Loucy (cell line): ENCODE data around the gene BCL2L1.
"Not testable (repeated sequence)": the region's sequence is repeated elsewhere in the genome, so short reads cannot be mapped to it uniquely, and the experiment has no call there.

Experiments used
- H2AFZ ChIP-seq: fragments of 200-600 bp; sonication (generic); 2 replicates; pipeline ENCODE4 v1.6.0; 2016; ENCODE audit warnings: antibody characterized with exemption, mild to moderate bottlenecking, low read length, moderate library complexity
- H3F3A ChIP-seq: fragments of 200-600 bp; 2 replicates; pipeline ENCODE4 v1.6.0; 2016; ENCODE audit warnings: antibody characterized with exemption, low read depth, mild to moderate bottlenecking
- H3K27me3 ChIP-seq: fragments of 200-600 bp; sonication (generic); 2 replicates; pipeline ENCODE4 v1.6.1; 2014; ENCODE audit warnings: low read length, mild to moderate bottlenecking; ENCODE audit not compliant: insufficient read depth, poor library complexity, severe bottlenecking
- H3K36me3 ChIP-seq: fragments of 200-600 bp; sonication (generic); 2 replicates; pipeline ENCODE4 v1.6.1; 2016; ENCODE audit warnings: low read length; ENCODE audit not compliant: insufficient read depth
- H3K4me1 ChIP-seq: fragments of 200-600 bp; sonication (generic); 2 replicates; pipeline ENCODE4 v1.5.1; 2014; ENCODE audit warnings: low read length, mild to moderate bottlenecking; ENCODE audit not compliant: insufficient read depth, poor library complexity, severe bottlenecking
- H3K4me2 ChIP-seq: fragments of 200-600 bp; sonication (generic); 2 replicates; pipeline ENCODE4 v1.6.0; 2014; ENCODE audit warnings: antibody characterized with exemption, low read length, low read depth, mild to moderate bottlenecking; ENCODE audit not compliant: poor library complexity, severe bottlenecking
- H3K4me3 ChIP-seq: fragments of 200-600 bp; sonication (generic); 2 replicates; pipeline ENCODE4 v1.5.1; 2014; ENCODE audit warnings: low read length, mild to moderate bottlenecking, mixed read lengths; ENCODE audit not compliant: poor library complexity, severe bottlenecking
- H3K79me2 ChIP-seq: fragments of 200-600 bp; sonication (generic); 2 replicates; pipeline ENCODE4 v1.6.1; 2014; ENCODE audit warnings: low read length; ENCODE audit not compliant: insufficient read depth
- H3K9ac ChIP-seq: fragments of 200-600 bp; sonication (generic); 2 replicates; pipeline ENCODE4 v1.6.0; 2014; ENCODE audit warnings: mild to moderate bottlenecking, low read depth, low read length, moderate library complexity; ENCODE audit not compliant: poor library complexity, severe bottlenecking
- H3K9me2 ChIP-seq: fragments of 200-600 bp; sonication (generic); replicated peaks from 2 replicates; pipeline ENCODE4 v1.6.1; 2016; ENCODE audit warnings: low read depth, low read length, mixed read lengths
- H3K9me3 ChIP-seq: fragments of 200-600 bp; sonication (generic); 2 replicates; pipeline ENCODE4 v1.6.1; 2014; ENCODE audit warnings: mild to moderate bottlenecking, antibody characterized with exemption, low read length, low read depth; ENCODE audit not compliant: insufficient read depth
- H4K20me1 ChIP-seq: fragments of 200-600 bp; sonication (generic); 2 replicates; pipeline ENCODE4 v1.6.0; 2014; ENCODE audit warnings: antibody characterized with exemption, low read length, mild to moderate bottlenecking; ENCODE audit not compliant: insufficient read depth, poor library complexity, severe bottlenecking
- EZH2phosphoT487 ChIP-seq: fragments of 200-600 bp; IDR thresholded peaks from 2 replicates; pipeline ENCODE4 v1.6.1; 2018; ENCODE audit warnings: antibody characterized with exemption, mild to moderate bottlenecking, moderate library complexity, borderline replicate concordance
- TF ChIP-seq, protein P1 (sequence below): fragments of 200-600 bp; sonication (generic); conservative IDR thresholded peaks from 2 replicates; pipeline ENCODE4 v1.5.1; 2014; ENCODE audit warnings: mild to moderate bottlenecking, antibody characterized with exemption, low read length

Gene BCL2L1

DNA sequence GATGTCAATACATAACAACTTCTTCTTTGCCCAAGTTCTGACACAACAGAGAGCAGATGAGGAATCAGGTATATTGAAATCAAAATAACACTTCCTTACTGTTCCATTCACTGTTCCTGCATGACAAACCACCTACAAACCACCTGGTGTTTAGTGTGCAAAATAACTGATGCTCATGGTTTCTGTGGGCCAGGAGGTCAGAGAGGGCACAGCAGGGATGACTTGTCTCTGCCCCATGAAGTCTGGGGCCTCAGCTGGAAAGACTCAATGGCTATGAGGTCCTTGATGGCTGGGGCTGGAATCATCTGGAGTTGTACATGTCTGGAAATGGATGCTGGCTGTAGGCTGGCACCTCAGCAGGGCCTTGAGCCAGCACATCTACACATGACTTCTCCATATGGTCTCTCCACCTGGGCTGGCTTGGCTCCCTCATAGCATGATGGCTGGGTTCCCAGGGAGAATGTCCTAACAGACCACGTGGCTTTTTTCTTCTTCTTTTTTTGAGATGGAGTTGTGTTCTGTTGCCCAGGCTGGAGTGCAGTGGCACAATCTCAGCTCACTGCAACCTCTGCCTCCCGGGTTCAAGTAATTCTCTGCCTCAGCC is 92.4 kb downstream of the BCL2L1 start:
- Histone ChIP-seq H3F3A (no peaks in the 10 kb centered on the region), H2AFZ (peak overlapping the region; percentile 36; the same call in 1 of the 2 replicates), H3K27me3 (no peaks in the 10 kb centered on the region), H3K79me2 (no peaks in the 10 kb centered on the region), H3K9me3 (no peaks in the 10 kb centered on the region), H3K9ac (no peak overlapping the region), H3K4me1 (no peaks in the 10 kb centered on the region), H4K20me1 (no peaks in the 10 kb centered on the region), H3K4me3 (no peak overlapping the region), H3K4me2 (no peak overlapping the region), H3K36me3 (no peaks in the 10 kb centered on the region), H3K9me2 (no peaks in the 10 kb centered on the region)
- TF ChIP-seq, protein P1, sequence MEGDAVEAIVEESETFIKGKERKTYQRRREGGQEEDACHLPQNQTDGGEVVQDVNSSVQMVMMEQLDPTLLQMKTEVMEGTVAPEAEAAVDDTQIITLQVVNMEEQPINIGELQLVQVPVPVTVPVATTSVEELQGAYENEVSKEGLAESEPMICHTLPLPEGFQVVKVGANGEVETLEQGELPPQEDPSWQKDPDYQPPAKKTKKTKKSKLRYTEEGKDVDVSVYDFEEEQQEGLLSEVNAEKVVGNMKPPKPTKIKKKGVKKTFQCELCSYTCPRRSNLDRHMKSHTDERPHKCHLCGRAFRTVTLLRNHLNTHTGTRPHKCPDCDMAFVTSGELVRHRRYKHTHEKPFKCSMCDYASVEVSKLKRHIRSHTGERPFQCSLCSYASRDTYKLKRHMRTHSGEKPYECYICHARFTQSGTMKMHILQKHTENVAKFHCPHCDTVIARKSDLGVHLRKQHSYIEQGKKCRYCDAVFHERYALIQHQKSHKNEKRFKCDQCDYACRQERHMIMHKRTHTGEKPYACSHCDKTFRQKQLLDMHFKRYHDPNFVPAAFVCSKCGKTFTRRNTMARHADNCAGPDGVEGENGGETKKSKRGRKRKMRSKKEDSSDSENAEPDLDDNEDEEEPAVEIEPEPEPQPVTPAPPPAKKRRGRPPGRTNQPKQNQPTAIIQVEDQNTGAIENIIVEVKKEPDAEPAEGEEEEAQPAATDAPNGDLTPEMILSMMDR = no peak
- no peak for TF ChIP-seq EZH2phosphoT487

DNA sequence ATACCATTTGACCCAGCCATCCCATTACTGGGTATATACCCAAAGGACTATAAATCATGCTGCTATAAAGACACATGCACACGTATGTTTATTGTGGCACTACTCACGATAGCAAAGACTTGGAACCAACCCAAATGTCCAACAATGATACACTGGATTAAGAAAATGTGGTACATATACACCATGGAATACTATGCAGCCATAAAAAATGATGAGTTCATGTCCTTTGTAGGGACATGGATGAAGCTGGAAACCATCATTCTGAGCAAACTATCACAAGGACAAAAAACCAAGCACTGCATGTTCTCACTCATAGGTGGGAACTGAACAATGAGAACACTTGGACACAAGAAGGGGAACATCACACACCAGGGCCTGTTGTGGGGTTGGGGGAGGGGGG is 94.6 kb downstream of the BCL2L1 start:
- H2AFZ ChIP-seq, H3K79me2 ChIP-seq, H3K9me3 ChIP-seq, H4K20me1 ChIP-seq, H3K4me1 ChIP-seq, H3K36me3 ChIP-seq, H3K4me3 ChIP-seq, H3K9me2 ChIP-seq, H3F3A ChIP-seq, H3K4me2 ChIP-seq, H3K9ac ChIP-seq, H3K27me3 ChIP-seq: not testable (repeated sequence)

DNA sequence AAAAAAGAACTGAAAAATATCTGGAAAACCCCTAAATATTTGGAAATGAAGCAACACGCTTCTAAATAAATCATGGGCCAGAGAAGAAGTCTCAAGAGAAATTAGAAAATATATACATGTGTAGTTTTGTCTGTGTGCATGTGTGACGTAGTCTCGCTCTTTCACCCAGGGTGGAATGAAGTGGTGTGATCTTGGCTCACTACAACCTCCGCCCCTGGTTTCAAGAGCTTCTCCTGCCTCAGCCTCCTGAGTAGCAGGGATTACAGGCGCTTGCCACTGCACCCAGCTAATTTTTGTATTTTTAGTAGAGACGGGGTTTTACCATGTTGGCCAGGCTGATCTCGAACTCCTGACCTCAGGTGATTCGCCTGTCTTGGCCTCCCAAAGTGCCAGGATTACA is 96.1 kb downstream of the BCL2L1 start:
- not testable (repeated sequence) for H3K27me3 ChIP-seq, H4K20me1 ChIP-seq, H3K4me1 ChIP-seq, H3F3A ChIP-seq, H3K36me3 ChIP-seq, H3K4me2 ChIP-seq, H3K9me2 ChIP-seq, H2AFZ ChIP-seq, H3K79me2 ChIP-seq, H3K4me3 ChIP-seq, H3K9me3 ChIP-seq, H3K9ac ChIP-seq

DNA sequence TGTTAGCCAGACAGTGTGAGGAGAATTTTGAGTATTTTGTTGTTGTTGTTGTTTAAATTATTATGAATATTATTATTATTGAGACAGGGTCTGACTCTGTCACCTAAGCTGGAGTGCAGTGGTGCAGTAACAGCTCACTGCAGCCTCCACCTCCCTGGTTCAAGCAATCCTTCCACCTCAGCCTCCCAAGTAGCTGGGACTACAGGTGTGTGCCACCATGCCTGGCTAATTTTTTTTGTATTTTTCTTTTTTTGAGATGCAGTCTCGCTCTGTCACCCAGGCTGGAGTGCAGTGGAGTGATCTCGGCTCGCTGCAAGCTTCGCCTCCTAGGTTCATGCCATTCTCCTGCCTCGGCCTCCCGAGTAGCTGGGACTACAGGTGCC is 99.6 kb downstream of the BCL2L1 start:
- H3K9me2 ChIP-seq, H3K9ac ChIP-seq, H2AFZ ChIP-seq, H3K36me3 ChIP-seq, H3K4me1 ChIP-seq, H3F3A ChIP-seq, H3K27me3 ChIP-seq, H3K4me3 ChIP-seq, H3K4me2 ChIP-seq, H4K20me1 ChIP-seq, H3K79me2 ChIP-seq, H3K9me3 ChIP-seq: not testable (repeated sequence)

DNA sequence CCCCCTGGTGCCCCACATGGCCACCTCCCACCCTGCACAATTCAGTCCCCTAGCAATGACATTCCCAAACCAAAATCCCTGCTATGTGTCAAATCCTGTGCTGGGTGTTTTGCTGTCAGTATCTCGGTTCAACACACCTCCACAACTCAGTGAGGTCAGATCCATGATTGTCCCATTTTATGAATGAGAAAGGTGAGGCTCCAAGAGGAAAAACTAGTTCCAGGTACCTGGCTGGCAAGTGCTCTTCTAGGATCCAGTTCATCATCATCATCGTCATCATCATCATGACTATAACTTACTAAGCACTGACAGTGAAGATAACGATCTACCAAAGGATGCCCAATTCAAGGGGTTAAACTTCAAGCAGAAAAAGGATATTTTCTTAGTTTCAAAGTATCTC is 102.4 kb downstream of the BCL2L1 start:
- no peak overlapping the region for H2AFZ ChIP-seq
- TF ChIP-seq, protein P1 = no peak
- TF ChIP-seq EZH2phosphoT487 = no peak
- no peaks in the 10 kb centered on the region for H3K79me2 ChIP-seq
- H3K9me2 ChIP-seq = no peaks in the 10 kb centered on the region
- H3F3A ChIP-seq = no peaks in the 10 kb centered on the region
- H3K27me3 ChIP-seq = no peaks in the 10 kb centered on the region
- no peaks in the 10 kb centered on the region for H4K20me1 ChIP-seq
- no peaks in the 10 kb centered on the region for H3K36me3 ChIP-seq
- H3K4me1 ChIP-seq = peaks cover 10% of the 10 kb centered on the region
- no peak overlapping the region for H3K4me3 ChIP-seq
- H3K9ac ChIP-seq = no peak overlapping the region
- no peak overlapping the region for H3K4me2 ChIP-seq
- H3K9me3 ChIP-seq = no peaks in the 10 kb centered on the region
